ENCODE data around the gene STYX.
A peak's percentile ranks its signal among the peaks of the same experiment; 100 is the strongest.

The STYX gene

DNA sequence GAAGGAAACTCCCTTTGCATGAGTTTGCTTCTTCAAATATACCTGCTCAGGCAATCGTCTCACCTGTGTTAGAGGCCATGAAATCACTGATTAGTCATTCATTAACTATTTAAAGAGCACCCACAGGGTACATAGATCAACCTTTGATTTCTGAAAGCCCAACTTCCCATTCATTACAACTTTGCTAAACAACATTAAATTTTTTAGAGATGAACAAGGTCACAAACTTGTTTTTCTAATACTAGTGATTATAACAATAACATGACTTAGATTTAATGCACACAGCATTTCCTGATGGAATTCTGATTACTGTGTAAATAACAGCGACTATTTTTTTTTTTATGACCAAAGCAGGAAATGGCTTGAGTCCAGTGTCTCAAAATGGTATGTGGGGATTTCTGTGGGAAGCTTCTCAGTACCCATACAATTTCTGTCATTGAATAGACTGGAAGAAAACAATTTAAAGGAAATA lies 29.2 kb upstream of the STYX start:
- Histone ChIP-seq H3K27me3 (replicated peaks; ENCODE audit: control insufficient read depth, insufficient read depth, low read length, poor library complexity, severe bottlenecking) (no peaks in the 10 kb centered on the region), H3K36me3 (ENCODE audit: control insufficient read depth, insufficient read depth, low read length) (no peaks in the 10 kb centered on the region), H3K9me3 (ENCODE audit: control insufficient read depth, low read length) (no peaks in the 10 kb centered on the region), H3K4me1 (ENCODE audit: control insufficient read depth, insufficient read depth, low read length, poor library complexity, severe bottlenecking) (no peaks in the 10 kb centered on the region), H3K27ac (ENCODE audit: insufficient read depth, low read length, poor library complexity, severe bottlenecking) (no peak overlapping the region), H3K4me3 (ENCODE audit: insufficient read depth, low read depth, low read length, poor library complexity, severe bottlenecking) (no peak overlapping the region)
- no peak for DNase-seq

DNA sequence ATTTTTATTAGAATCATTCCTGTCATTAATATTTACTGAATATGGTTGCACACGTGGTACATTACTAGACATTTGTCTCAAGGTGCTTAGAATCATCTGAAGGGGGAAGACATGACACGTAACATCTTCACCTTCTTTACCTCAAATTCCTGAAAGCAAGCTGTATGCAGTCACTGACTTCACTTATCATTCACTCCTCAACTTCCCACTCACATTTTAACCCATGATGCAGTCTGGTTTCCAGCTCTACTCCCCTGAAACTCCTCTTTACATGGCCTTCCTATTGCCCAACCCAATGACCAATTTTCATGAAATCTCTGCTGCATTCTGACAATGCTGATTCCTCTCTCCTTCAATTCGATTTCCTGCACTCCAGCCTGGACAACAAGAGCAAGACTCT lies 28.7 kb upstream of the STYX start:
- H3K9me3 ChIP-seq (ENCODE audit: control insufficient read depth, low read length), result no peaks in the 10 kb centered on the region
- no peak overlapping the region for H3K27ac ChIP-seq (ENCODE audit: insufficient read depth, low read length, poor library complexity, severe bottlenecking)
- DNase-seq, result no peak
- no peak overlapping the region for H3K4me3 ChIP-seq (ENCODE audit: insufficient read depth, low read depth, low read length, poor library complexity, severe bottlenecking)
- H3K36me3 ChIP-seq (ENCODE audit: control insufficient read depth, insufficient read depth, low read length), result no peaks in the 10 kb centered on the region
- no peaks in the 10 kb centered on the region for H3K27me3 ChIP-seq (replicated peaks; ENCODE audit: control insufficient read depth, insufficient read depth, low read length, poor library complexity, severe bottlenecking)
- peaks cover under 1% of the 10 kb centered on the region for H3K4me1 ChIP-seq (ENCODE audit: control insufficient read depth, insufficient read depth, low read length, poor library complexity, severe bottlenecking)

DNA sequence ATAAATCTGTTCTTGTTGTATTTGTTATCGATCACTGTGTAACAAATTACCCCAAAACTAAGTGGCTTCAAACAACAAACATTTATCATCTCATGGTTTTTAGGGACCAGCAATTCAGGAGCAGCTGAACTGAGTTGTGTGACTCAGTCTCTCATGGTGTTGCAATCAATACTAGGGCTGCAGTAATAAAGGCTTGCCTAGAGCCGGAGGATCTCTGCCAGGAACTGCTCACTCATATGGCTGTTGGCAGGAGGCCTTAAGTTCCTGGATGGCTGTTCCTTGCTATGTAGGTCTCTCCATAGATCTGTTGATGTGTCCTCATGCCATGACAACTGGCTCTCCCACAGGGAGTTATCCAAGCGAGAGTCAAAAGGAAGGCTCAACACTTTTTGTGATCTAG lies 26.7 kb upstream of the STYX start:
- Histone ChIP-seq H3K36me3 (ENCODE audit: control insufficient read depth, insufficient read depth, low read length) (no peaks in the 10 kb centered on the region), H3K9me3 (ENCODE audit: control insufficient read depth, low read length) (no peaks in the 10 kb centered on the region), H3K27me3 (replicated peaks; ENCODE audit: control insufficient read depth, insufficient read depth, low read length, poor library complexity, severe bottlenecking) (no peaks in the 10 kb centered on the region), H3K27ac (ENCODE audit: insufficient read depth, low read length, poor library complexity, severe bottlenecking) (no peak overlapping the region), H3K4me3 (ENCODE audit: insufficient read depth, low read depth, low read length, poor library complexity, severe bottlenecking) (no peak overlapping the region), H3K4me1 (ENCODE audit: control insufficient read depth, insufficient read depth, low read length, poor library complexity, severe bottlenecking) (peaks cover 4% of the 10 kb centered on the region)
- no peak for DNase-seq

DNA sequence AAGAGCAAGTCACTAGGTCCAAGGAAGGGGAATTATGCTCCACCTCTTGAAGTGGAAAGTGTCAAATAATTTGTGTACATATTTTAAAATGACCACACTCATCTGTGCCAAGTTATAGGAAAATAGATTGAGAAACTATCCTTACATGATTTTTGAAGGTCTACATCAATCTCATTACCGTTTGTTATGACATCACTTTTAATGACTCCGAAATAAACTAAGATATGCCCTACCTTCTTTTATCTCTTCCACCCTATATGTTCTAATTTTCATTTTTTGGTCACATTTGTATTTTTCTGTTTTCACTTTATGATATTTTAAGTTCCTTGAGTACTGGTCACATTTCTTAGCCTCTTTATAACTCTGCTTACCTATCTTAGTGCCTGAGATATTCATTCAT lies 26.3 kb upstream of the STYX start:
- no peaks in the 10 kb centered on the region for H3K36me3 ChIP-seq (ENCODE audit: control insufficient read depth, insufficient read depth, low read length)
- DNase-seq, result no peak
- H3K4me1 ChIP-seq (ENCODE audit: control insufficient read depth, insufficient read depth, low read length, poor library complexity, severe bottlenecking), result peaks cover 4% of the 10 kb centered on the region
- H3K27ac ChIP-seq (ENCODE audit: insufficient read depth, low read length, poor library complexity, severe bottlenecking), result no peak overlapping the region
- H3K4me3 ChIP-seq (ENCODE audit: insufficient read depth, low read depth, low read length, poor library complexity, severe bottlenecking), result no peak overlapping the region
- H3K9me3 ChIP-seq (ENCODE audit: control insufficient read depth, low read length), result no peaks in the 10 kb centered on the region
- no peaks in the 10 kb centered on the region for H3K27me3 ChIP-seq (replicated peaks; ENCODE audit: control insufficient read depth, insufficient read depth, low read length, poor library complexity, severe bottlenecking)

DNA sequence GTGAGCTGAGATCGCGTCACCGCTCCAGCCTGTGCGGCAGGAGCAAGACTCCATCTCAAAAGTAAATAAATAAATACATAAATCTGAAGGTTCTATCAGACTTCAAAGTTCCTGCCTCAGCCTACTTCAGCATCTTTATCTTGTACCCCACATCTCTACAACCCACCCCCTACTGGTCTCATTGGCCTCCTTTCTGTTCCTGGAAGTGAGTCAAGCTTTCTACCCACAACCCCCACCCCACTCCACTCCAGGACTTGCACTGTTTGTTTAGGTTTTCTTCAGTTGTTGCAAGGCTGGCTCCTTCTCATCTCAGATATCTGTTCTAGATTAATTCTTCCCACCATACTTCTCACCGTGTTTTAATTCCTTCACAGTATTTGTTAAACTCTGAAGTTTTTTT lies 23.7 kb upstream of the STYX start:
- Histone ChIP-seq H3K27ac (ENCODE audit: insufficient read depth, low read length, poor library complexity, severe bottlenecking) (peak overlapping the region; percentile 87), H3K36me3 (ENCODE audit: control insufficient read depth, insufficient read depth, low read length) (peaks cover 20% of the 10 kb centered on the region), H3K4me3 (ENCODE audit: insufficient read depth, low read depth, low read length, poor library complexity, severe bottlenecking) (peak overlapping the region; percentile 95), H3K27me3 (replicated peaks; ENCODE audit: control insufficient read depth, insufficient read depth, low read length, poor library complexity, severe bottlenecking) (no peaks in the 10 kb centered on the region), H3K9me3 (ENCODE audit: control insufficient read depth, low read length) (no peaks in the 10 kb centered on the region), H3K4me1 (ENCODE audit: control insufficient read depth, insufficient read depth, low read length, poor library complexity, severe bottlenecking) (peaks cover 4% of the 10 kb centered on the region)
- DNase-seq, result peak; percentile 12 to 28 (median 26)

DNA sequence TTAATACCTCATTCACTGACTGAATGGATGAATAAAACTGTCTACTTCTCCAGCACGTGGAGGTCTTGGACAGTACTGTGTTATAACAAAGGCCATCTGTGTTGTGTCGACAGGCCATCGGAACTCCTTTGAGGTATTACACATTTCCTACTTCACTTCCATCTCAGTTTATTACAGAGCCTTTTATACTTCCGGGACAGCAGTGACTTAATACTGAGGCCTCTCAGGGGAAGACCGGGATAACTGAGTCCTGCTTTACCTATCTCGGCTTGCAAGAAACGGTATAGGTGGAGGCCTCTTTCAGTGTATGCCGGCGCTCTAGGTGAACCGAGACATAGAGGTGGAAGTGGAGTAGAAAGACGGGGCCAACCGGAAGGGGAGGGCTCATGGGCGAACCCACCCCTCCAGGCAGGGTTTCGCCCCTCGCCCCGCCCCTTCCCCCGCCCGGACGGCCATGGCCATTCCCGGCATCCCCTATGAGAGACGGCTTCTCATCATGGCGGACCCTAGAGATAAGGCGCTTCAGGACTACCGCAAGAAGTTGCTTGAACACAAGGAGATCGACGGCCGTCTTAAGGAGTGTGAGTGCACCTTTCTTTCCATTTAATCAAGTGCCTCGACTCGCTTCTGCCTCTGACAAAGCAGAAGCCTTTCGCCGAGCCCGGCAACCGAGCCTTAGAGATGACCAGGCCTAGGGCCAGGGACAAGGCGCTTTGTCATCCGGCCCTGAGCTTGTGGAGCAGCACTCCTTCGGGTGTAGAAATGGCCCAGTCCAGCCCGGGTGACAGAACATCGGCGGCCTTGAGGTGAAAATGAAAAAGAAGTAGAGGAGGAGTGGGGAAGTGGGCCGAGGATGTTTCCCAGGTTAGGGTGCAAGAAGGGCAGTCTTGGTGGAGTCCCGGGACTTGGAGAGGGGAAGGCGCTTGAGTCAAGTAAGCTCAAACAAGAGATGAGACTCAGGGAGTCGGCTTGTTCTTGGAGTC lies 23.0 kb upstream of the STYX start, which contains the start of gene PSMC6:
Gene PSMC6, plus strand, starts transcription at position 477 of the 983 bp plus-strand sequence. Its CDS starts 20 bp downstream, at position 497.
- H3K9me3 ChIP-seq (ENCODE audit: control insufficient read depth, low read length), result no peaks in the 10 kb centered on the region
- peak within 1 kb of the TSS; percentile 87 for H3K27ac ChIP-seq (ENCODE audit: insufficient read depth, low read length, poor library complexity, severe bottlenecking)
- H3K27me3 ChIP-seq (replicated peaks; ENCODE audit: control insufficient read depth, insufficient read depth, low read length, poor library complexity, severe bottlenecking), result no peaks in the 10 kb centered on the region
- H3K36me3 ChIP-seq (ENCODE audit: control insufficient read depth, insufficient read depth, low read length), result peaks cover 26% of the 10 kb centered on the region
- peak within 1 kb of the TSS; percentile 95 for H3K4me3 ChIP-seq (ENCODE audit: insufficient read depth, low read depth, low read length, poor library complexity, severe bottlenecking)
- peaks cover 4% of the 10 kb centered on the region for H3K4me1 ChIP-seq (ENCODE audit: control insufficient read depth, insufficient read depth, low read length, poor library complexity, severe bottlenecking)
- peak; percentile 89 to 92 (median 89) for DNase-seq

DNA sequence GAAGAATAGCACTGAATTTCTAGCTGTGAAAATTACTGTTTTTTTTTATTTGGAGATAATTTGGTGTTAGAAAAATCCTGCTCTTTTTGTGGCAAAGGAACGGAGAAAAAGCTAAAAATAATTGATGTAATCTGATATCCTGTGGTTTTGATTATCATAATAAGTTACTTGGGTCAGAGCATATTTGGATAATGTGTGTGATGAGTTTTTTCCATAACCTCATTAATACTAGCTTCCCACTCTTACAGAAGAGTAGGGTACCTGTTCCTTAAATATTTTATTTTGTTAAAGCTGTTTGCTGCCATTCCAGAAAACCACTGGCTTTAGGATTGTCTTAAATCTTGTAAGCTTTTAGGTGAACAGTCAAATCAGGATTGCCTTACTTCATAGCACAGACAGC lies 18.3 kb upstream of the STYX start:
- Histone ChIP-seq H3K36me3 (ENCODE audit: control insufficient read depth, insufficient read depth, low read length) (peaks cover 61% of the 10 kb centered on the region), H3K4me3 (ENCODE audit: insufficient read depth, low read depth, low read length, poor library complexity, severe bottlenecking) (no peak overlapping the region), H3K27me3 (replicated peaks; ENCODE audit: control insufficient read depth, insufficient read depth, low read length, poor library complexity, severe bottlenecking) (no peaks in the 10 kb centered on the region), H3K4me1 (ENCODE audit: control insufficient read depth, insufficient read depth, low read length, poor library complexity, severe bottlenecking) (no peaks in the 10 kb centered on the region), H3K27ac (ENCODE audit: insufficient read depth, low read length, poor library complexity, severe bottlenecking) (no peak overlapping the region), H3K9me3 (ENCODE audit: control insufficient read depth, low read length) (no peaks in the 10 kb centered on the region)
- no peak for DNase-seq

DNA sequence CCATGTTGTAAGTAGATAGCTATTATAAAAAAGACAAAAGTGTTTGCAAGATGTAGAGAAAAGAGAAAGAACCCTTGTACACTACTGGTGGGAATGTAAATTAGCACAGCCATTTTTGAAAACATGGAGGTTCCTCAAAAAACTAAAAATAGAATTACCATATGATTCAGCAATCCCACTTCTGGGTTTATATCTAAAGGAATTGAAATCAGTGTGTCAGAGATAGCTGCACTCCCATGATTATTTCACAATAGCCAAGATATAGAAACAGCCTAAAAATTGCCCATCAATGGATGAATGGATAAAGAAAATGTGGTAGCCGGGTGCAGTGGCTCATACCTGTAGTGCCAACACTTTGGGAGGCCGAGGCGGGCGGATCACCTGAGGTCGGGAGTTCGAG lies 13.8 kb upstream of the STYX start:
- no peaks in the 10 kb centered on the region for H3K27me3 ChIP-seq (replicated peaks; ENCODE audit: control insufficient read depth, insufficient read depth, low read length, poor library complexity, severe bottlenecking)
- no peak for DNase-seq
- H3K4me3 ChIP-seq (ENCODE audit: insufficient read depth, low read depth, low read length, poor library complexity, severe bottlenecking), result no peak overlapping the region
- no peaks in the 10 kb centered on the region for H3K4me1 ChIP-seq (ENCODE audit: control insufficient read depth, insufficient read depth, low read length, poor library complexity, severe bottlenecking)
- H3K27ac ChIP-seq (ENCODE audit: insufficient read depth, low read length, poor library complexity, severe bottlenecking), result no peak overlapping the region
- H3K9me3 ChIP-seq (ENCODE audit: control insufficient read depth, low read length), result no peaks in the 10 kb centered on the region
- H3K36me3 ChIP-seq (ENCODE audit: control insufficient read depth, insufficient read depth, low read length), result peaks cover 67% of the 10 kb centered on the region

DNA sequence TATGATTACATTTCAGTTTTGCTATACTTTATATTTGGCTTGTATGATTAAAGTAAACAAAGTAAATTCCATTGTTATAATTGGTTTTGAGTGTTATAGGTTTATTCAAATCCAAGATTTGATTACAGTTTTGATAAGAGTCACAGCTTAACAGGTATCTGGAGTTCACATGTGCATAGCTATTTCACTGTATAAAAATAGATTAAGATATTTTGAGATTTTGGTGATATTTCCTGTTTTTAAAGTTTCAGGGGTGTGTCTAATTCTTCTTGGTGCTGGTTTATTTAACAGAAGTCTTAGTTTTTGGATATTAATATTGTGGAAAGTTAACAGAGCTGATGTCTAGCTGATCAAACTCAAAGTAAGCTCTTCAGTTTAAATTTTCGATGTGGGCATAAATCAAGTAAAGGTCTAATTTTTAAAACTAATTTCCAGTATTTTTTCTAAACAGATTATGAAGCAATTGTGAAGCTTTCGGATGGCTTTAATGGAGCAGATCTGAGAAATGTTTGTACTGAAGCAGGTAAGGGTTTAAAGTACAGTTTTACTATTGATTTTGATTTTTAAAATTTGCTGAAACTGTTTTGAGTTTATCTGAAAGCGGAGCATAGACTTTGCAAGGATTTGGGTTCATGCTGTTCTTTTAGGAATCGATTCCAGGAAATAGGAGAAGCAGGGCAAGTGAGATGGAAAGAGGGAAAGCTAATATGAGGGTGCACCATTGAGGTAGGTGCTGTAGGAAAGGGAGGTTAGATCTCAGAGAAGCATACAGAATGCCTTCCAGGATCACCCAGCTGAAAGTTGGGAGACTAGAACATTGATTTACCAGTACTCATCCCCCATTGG lies 6.2 kb upstream of the STYX start:
- peaks cover 54% of the 10 kb centered on the region for H3K36me3 ChIP-seq (ENCODE audit: control insufficient read depth, insufficient read depth, low read length)
- no peaks in the 10 kb centered on the region for H3K27me3 ChIP-seq (replicated peaks; ENCODE audit: control insufficient read depth, insufficient read depth, low read length, poor library complexity, severe bottlenecking)
- H3K4me1 ChIP-seq (ENCODE audit: control insufficient read depth, insufficient read depth, low read length, poor library complexity, severe bottlenecking), result no peaks in the 10 kb centered on the region
- no peak for DNase-seq
- H3K9me3 ChIP-seq (ENCODE audit: control insufficient read depth, low read length), result no peaks in the 10 kb centered on the region
- H3K4me3 ChIP-seq (ENCODE audit: insufficient read depth, low read depth, low read length, poor library complexity, severe bottlenecking), result no peak overlapping the region
- no peak overlapping the region for H3K27ac ChIP-seq (ENCODE audit: insufficient read depth, low read length, poor library complexity, severe bottlenecking)

DNA sequence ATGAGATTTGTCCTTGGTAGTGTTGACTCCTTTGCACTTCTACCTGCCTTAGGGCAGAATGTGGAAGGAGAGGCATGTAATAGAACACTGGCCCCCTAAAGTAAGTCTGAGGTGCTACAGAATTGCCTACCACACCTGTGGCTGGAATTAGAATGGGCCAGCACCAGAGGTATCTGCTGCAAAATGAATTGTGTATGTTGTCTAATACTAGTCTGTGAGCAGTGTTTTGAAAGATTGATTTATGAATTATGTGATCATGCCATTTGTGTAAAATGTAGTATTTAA lies 5.7 kb upstream of the STYX start:
- Histone ChIP-seq H3K9me3 (ENCODE audit: control insufficient read depth, low read length) (no peaks in the 10 kb centered on the region), H3K4me1 (ENCODE audit: control insufficient read depth, insufficient read depth, low read length, poor library complexity, severe bottlenecking) (no peaks in the 10 kb centered on the region), H3K36me3 (ENCODE audit: control insufficient read depth, insufficient read depth, low read length) (peaks cover 49% of the 10 kb centered on the region), H3K4me3 (ENCODE audit: insufficient read depth, low read depth, low read length, poor library complexity, severe bottlenecking) (no peak overlapping the region), H3K27ac (ENCODE audit: insufficient read depth, low read length, poor library complexity, severe bottlenecking) (no peak overlapping the region), H3K27me3 (replicated peaks; ENCODE audit: control insufficient read depth, insufficient read depth, low read length, poor library complexity, severe bottlenecking) (no peaks in the 10 kb centered on the region)
- DNase-seq, result no peak

Data from effector memory CD4-positive, alpha-beta T cell (primary cell).